Immature natural killer cell (primary cell): ENCODE measurements around the gene ASXL2. TPM values are rescaled to one million over a fixed set of nuclear protein-coding genes. Genes with fewer than 3 reads are reported as not detected.
A peak's percentile ranks its signal among the peaks of the same experiment; 100 is the strongest.

Experiments
- DNase-seq, 3 donors: peaks; one replicate each; pipeline ENCODE4 v3.0.0; 2022; ENCODE audit warnings: mixed read lengths in 1 of 3
- H3K27ac Mint-ChIP-seq, 6 donors: one replicate each; pipeline ENCODE4 v1.8.0; 2020; ENCODE audit warnings: mixed read lengths in 6 of 6, mild to moderate bottlenecking in 5 of 6, inconsistent platforms in 4 of 6, moderate library complexity in 3 of 6
- H3K27me3 Mint-ChIP-seq, 3 donors: one replicate each; pipeline ENCODE4 v1.8.0; 2020 to 2021; ENCODE audit warnings: low read depth in 3 of 3, mild to moderate bottlenecking in 3 of 3, mixed read lengths in 3 of 3, moderate library complexity in 3 of 3, inconsistent platforms in 1 of 3
- H3K36me3 Mint-ChIP-seq, 3 donors: one replicate each; pipeline ENCODE4 v1.8.0; 2020; ENCODE audit warnings: mixed read lengths in 3 of 3, inconsistent platforms in 2 of 3, mild to moderate bottlenecking in 2 of 3
- H3K4me1 Mint-ChIP-seq, 2 donors: one replicate each; pipeline ENCODE4 v1.8.0; 2020; ENCODE audit warnings: inconsistent platforms in 2 of 2, mild to moderate bottlenecking in 2 of 2, mixed read lengths in 2 of 2, moderate library complexity in 1 of 2
- H3K4me3 Mint-ChIP-seq, 5 donors: one replicate each; pipeline ENCODE4 v1.8.0; 2020; ENCODE audit warnings: mild to moderate bottlenecking in 5 of 5, mixed read lengths in 5 of 5, inconsistent platforms in 3 of 5, moderate library complexity in 3 of 5
- H3K9me3 Mint-ChIP-seq, 6 donors: one replicate each; pipeline ENCODE4 v1.8.0; 2020; ENCODE audit warnings: mild to moderate bottlenecking in 6 of 6, mixed read lengths in 6 of 6, inconsistent platforms in 4 of 6, moderate library complexity in 3 of 6
- polyA plus RNA-seq, 3 donors: library from polyadenylated mRNA; unstranded; fragments of 300-500 nt; fragmentation: Illumina TruSeq; gene quantifications; one replicate each; pipeline ENCODE4 v1.2.3, GENCODE V29; 2021

The ASXL2 gene
- polyA plus RNA-seq, 3 donors from 2014 or later = 3.1 to 15.6 (median 4.7) TPM

- H3K4me1 Mint-ChIP-seq = peaks cover 63 to 72% of the 10 kb centered on the region in 2 donors
- peak overlapping the region in 2 of 6 donors; percentile 13 to 36 for H3K27ac Mint-ChIP-seq
- no peak for DNase-seq
- H3K36me3 Mint-ChIP-seq = peaks cover 0 to 10% (median 4%) of the 10 kb centered on the region in 3 donors
- H3K4me3 Mint-ChIP-seq = no peak overlapping the region
- H3K27me3 Mint-ChIP-seq = peaks cover 0 to 6% (median 0%) of the 10 kb centered on the region in 3 donors
- H3K9me3 Mint-ChIP-seq = no peaks in the 10 kb centered on the region
Observed at GRCh38 chr2:25819597-25820039, 58.7 kb downstream of the ASXL2 start.

- no peak for DNase-seq
- H3K4me3 Mint-ChIP-seq = peak overlapping the region in 2 of 5 donors; percentile 4 to 29
- H3K36me3 Mint-ChIP-seq = peaks cover 0 to 8% (median 4%) of the 10 kb centered on the region in 3 donors
- H3K4me1 Mint-ChIP-seq = peaks cover 67 to 75% of the 10 kb centered on the region in 2 donors
- H3K27me3 Mint-ChIP-seq = peaks cover 0 to 6% (median 0%) of the 10 kb centered on the region in 3 donors
- H3K9me3 Mint-ChIP-seq = no peaks in the 10 kb centered on the region
- peak overlapping the region; percentile 58 to 94 (median 79) for H3K27ac Mint-ChIP-seq
Observed at GRCh38 chr2:25817630-25818029, 60.7 kb downstream of the ASXL2 start.

- Mint-ChIP-seq H3K4me1 (peaks cover 64 to 71% of the 10 kb centered on the region in 2 donors), H3K36me3 (peaks cover 0 to 8% (median 4%) of the 10 kb centered on the region in 3 donors), H3K27ac (peak overlapping the region in 5 of 6 donors; percentile 69 to 94 (median 79)), H3K27me3 (peaks cover 0 to 6% (median 0%) of the 10 kb centered on the region in 3 donors), H3K4me3 (no peak overlapping the region), H3K9me3 (no peaks in the 10 kb centered on the region)
- DNase-seq = no peak
Observed at GRCh38 chr2:25817006-25817405, 61.3 kb downstream of the ASXL2 start.

GRCh38 chr2:25816249-25816648, 62.0 kb downstream of the ASXL2 start:
- Mint-ChIP-seq H3K27me3 (peaks cover 0 to 6% (median 0%) of the 10 kb centered on the region in 3 donors), H3K27ac (peak overlapping the region; percentile 85 to 94 (median 90)), H3K4me3 (peak overlapping the region in 4 of 5 donors; percentile 31 to 59 (median 47)), H3K9me3 (no peaks in the 10 kb centered on the region), H3K4me1 (peaks cover 56 to 64% of the 10 kb centered on the region in 2 donors), H3K36me3 (peaks cover 0 to 4% (median 0%) of the 10 kb centered on the region in 3 donors)
- DNase-seq = peak; percentile 57 to 67 (median 65)

GRCh38 chr2:25814681-25815080, 63.6 kb downstream of the ASXL2 start:
- no peak for DNase-seq
- peaks cover 0 to 6% (median 0%) of the 10 kb centered on the region in 3 donors for H3K27me3 Mint-ChIP-seq
- peak overlapping the region in 4 of 6 donors; percentile 7 to 89 (median 50) for H3K27ac Mint-ChIP-seq
- H3K9me3 Mint-ChIP-seq = no peaks in the 10 kb centered on the region
- peaks cover 56 to 67% of the 10 kb centered on the region in 2 donors for H3K4me1 Mint-ChIP-seq
- peaks cover 3 to 12% (median 8%) of the 10 kb centered on the region in 3 donors for H3K36me3 Mint-ChIP-seq
- H3K4me3 Mint-ChIP-seq = no peak overlapping the region

GRCh38 chr2:25810428-25810827, 67.9 kb downstream of the ASXL2 start:
- no peaks in the 10 kb centered on the region for H3K9me3 Mint-ChIP-seq
- no peak overlapping the region for H3K27ac Mint-ChIP-seq
- H3K4me1 Mint-ChIP-seq = peaks cover 40 to 52% of the 10 kb centered on the region in 2 donors
- no peaks in the 10 kb centered on the region for H3K27me3 Mint-ChIP-seq
- DNase-seq = no peak
- no peak overlapping the region for H3K4me3 Mint-ChIP-seq
- H3K36me3 Mint-ChIP-seq = peaks cover 14 to 19% (median 17%) of the 10 kb centered on the region in 3 donors

- no peak overlapping the region for H3K27ac Mint-ChIP-seq
- no peak overlapping the region for H3K4me3 Mint-ChIP-seq
- DNase-seq = no peak
- H3K36me3 Mint-ChIP-seq = peaks cover 17 to 22% (median 18%) of the 10 kb centered on the region in 3 donors
- H3K27me3 Mint-ChIP-seq = no peaks in the 10 kb centered on the region
- no peaks in the 10 kb centered on the region for H3K9me3 Mint-ChIP-seq
- H3K4me1 Mint-ChIP-seq = peaks cover 34 to 44% of the 10 kb centered on the region in 2 donors
Observed at GRCh38 chr2:25809646-25810045, 68.6 kb downstream of the ASXL2 start.

- no peak for DNase-seq
- Mint-ChIP-seq H3K4me1 (peaks cover 20 to 28% of the 10 kb centered on the region in 2 donors), H3K4me3 (no peak overlapping the region), H3K27me3 (no peaks in the 10 kb centered on the region), H3K9me3 (no peaks in the 10 kb centered on the region), H3K36me3 (peaks cover 20 to 28% (median 25%) of the 10 kb centered on the region in 3 donors), H3K27ac (peak overlapping the region in 2 of 6 donors; percentile 16 to 55)
Observed at GRCh38 chr2:25808006-25808383, 70.3 kb downstream of the ASXL2 start.

GRCh38 chr2:25806941-25807340, 71.3 kb downstream of the ASXL2 start:
- Mint-ChIP-seq H3K4me3 (no peak overlapping the region), H3K36me3 (peaks cover 20 to 28% (median 25%) of the 10 kb centered on the region in 3 donors), H3K27me3 (no peaks in the 10 kb centered on the region), H3K27ac (no peak overlapping the region), H3K9me3 (no peaks in the 10 kb centered on the region), H3K4me1 (peaks cover 14 to 22% of the 10 kb centered on the region in 2 donors)
- no peak for DNase-seq

- no peak overlapping the region for H3K27ac Mint-ChIP-seq
- H3K27me3 Mint-ChIP-seq = no peaks in the 10 kb centered on the region
- peaks cover 20 to 28% (median 25%) of the 10 kb centered on the region in 3 donors for H3K36me3 Mint-ChIP-seq
- no peak for DNase-seq
- H3K9me3 Mint-ChIP-seq = no peaks in the 10 kb centered on the region
- peaks cover 14 to 22% of the 10 kb centered on the region in 2 donors for H3K4me1 Mint-ChIP-seq
- no peak overlapping the region for H3K4me3 Mint-ChIP-seq
Observed at GRCh38 chr2:25805987-25806386, 72.3 kb downstream of the ASXL2 start.

- H3K4me3 Mint-ChIP-seq = no peak overlapping the region
- H3K36me3 Mint-ChIP-seq = peaks cover 11 to 28% (median 17%) of the 10 kb centered on the region in 3 donors
- no peaks in the 10 kb centered on the region for H3K27me3 Mint-ChIP-seq
- no peak overlapping the region for H3K27ac Mint-ChIP-seq
- DNase-seq = no peak
- H3K9me3 Mint-ChIP-seq = no peaks in the 10 kb centered on the region
- H3K4me1 Mint-ChIP-seq = peaks cover 10% of the 10 kb centered on the region in 2 donors
Observed at GRCh38 chr2:25804338-25804737, 73.9 kb downstream of the ASXL2 start.

GRCh38 chr2:25799301-25799700, 79.0 kb downstream of the ASXL2 start:
- Mint-ChIP-seq H3K27me3 (peaks cover 0 to 1% (median 0%) of the 10 kb centered on the region in 3 donors), H3K27ac (peak overlapping the region in 4 of 6 donors; percentile 61 to 81 (median 74)), H3K9me3 (no peaks in the 10 kb centered on the region), H3K4me1 (peaks cover 44 to 54% of the 10 kb centered on the region in 2 donors), H3K36me3 (peaks cover 9 to 35% (median 22%) of the 10 kb centered on the region in 3 donors), H3K4me3 (no peak overlapping the region)
- no peak for DNase-seq

- Mint-ChIP-seq H3K4me3 (peak overlapping the region in 2 of 5 donors; percentile 7 to 57), H3K9me3 (no peaks in the 10 kb centered on the region), H3K27me3 (peaks cover 0 to 1% (median 0%) of the 10 kb centered on the region in 3 donors), H3K36me3 (peaks cover 6 to 27% (median 19%) of the 10 kb centered on the region in 3 donors), H3K27ac (peak overlapping the region; percentile 14 to 72 (median 63)), H3K4me1 (peaks cover 55 to 67% of the 10 kb centered on the region in 2 donors)
- no peak for DNase-seq
Observed at GRCh38 chr2:25797620-25798488, 80.4 kb downstream of the ASXL2 start.
